HFFc6 (cell line): ENCODE measurements around the gene FOXD1. TPM values are rescaled to one million over a fixed set of nuclear protein-coding genes. Genes with fewer than 3 reads are reported as not detected.

ENCODE experiments used
- DNase-seq: peaks from one replicate; pipeline ENCODE4 v3.0.0-alpha.2; 2018
- H3K27ac Mint-ChIP-seq: 2 replicates; pipeline ENCODE4 v1.8.0; 2020; ENCODE audit warnings: mild to moderate bottlenecking, mixed read lengths
- H3K27me3 Mint-ChIP-seq: 2 replicates; pipeline ENCODE4 v1.8.0; 2021; ENCODE audit warnings: mild to moderate bottlenecking, moderate library complexity, mixed read lengths; ENCODE audit not compliant: insufficient read depth
- H3K36me3 Mint-ChIP-seq: 2 replicates; pipeline ENCODE4 v1.8.0; 2021; ENCODE audit warnings: low read depth, mixed read lengths
- H3K4me1 Mint-ChIP-seq: 2 replicates; pipeline ENCODE4 v1.8.0; 2020; ENCODE audit warnings: low read depth, mixed read lengths
- H3K4me3 Mint-ChIP-seq: 2 replicates; pipeline ENCODE4 v1.8.0; 2020; ENCODE audit warnings: mild to moderate bottlenecking, moderate library complexity, mixed read lengths
- H3K9me3 Mint-ChIP-seq: 2 replicates; pipeline ENCODE4 v1.8.0; 2020; ENCODE audit warnings: mild to moderate bottlenecking, mixed read lengths
- CTCF ChIP-seq: fragments of 200-600 bp; sonication (generic); IDR thresholded peaks from 2 replicates; pipeline ENCODE4 v1.5.0; 2021; ENCODE audit warnings: antibody characterized with exemption, mild to moderate bottlenecking
- total RNA-seq, 6 experiments: library from RNA; stranded (reverse); fragmentation: NEBNext Ultra II Directional; extraction: Animal tissue kit (Norgen Biotek cat#: 25700); gene quantifications; 2 replicates in 1 of 6; 3 replicates in 5 of 6; pipeline ENCODE4 v1.2.3, GENCODE V29; 2021

FOXD1 gene
- total RNA-seq, 6 experiments from 2014 or later, result 40.0 to 50.0 (median 45.4) TPM

GRCh38 chr5:73422164-73422563 lies 26.4 kb downstream of the FOXD1 start:
- Mint-ChIP-seq H3K27ac (no peak overlapping the region), H3K36me3 (peaks cover 4% of the 10 kb centered on the region), H3K27me3 (no peaks in the 10 kb centered on the region; the same call in none of the 2 replicates), H3K4me3 (no peak overlapping the region), H3K4me1 (peaks cover 49% of the 10 kb centered on the region), H3K9me3 (no peaks in the 10 kb centered on the region)
- no peak for TF ChIP-seq CTCF
- DNase-seq, result no peak

- H3K27me3 Mint-ChIP-seq, result no peaks in the 10 kb centered on the region; the same call in none of the 2 replicates
- DNase-seq, result no peak
- H3K9me3 Mint-ChIP-seq, result no peaks in the 10 kb centered on the region
- peaks cover 44% of the 10 kb centered on the region for H3K4me1 Mint-ChIP-seq
- H3K36me3 Mint-ChIP-seq, result peaks cover 4% of the 10 kb centered on the region
- no peak overlapping the region for H3K27ac Mint-ChIP-seq
- no peak for TF ChIP-seq CTCF
- peak overlapping the region; percentile 8; the same call in 1 of the 2 replicates for H3K4me3 Mint-ChIP-seq
Observed at GRCh38 chr5:73420666-73421065, 27.9 kb downstream of the FOXD1 start.

GRCh38 chr5:73419465-73420390 lies 28.8 kb downstream of the FOXD1 start:
- Mint-ChIP-seq H3K4me1 (peaks cover 40% of the 10 kb centered on the region), H3K36me3 (peaks cover 6% of the 10 kb centered on the region), H3K4me3 (peak overlapping the region; percentile 73), H3K27ac (0 out of 2 replicates have a peak overlapping the region, but pooled peaks have one; percentile 13), H3K27me3 (no peaks in the 10 kb centered on the region; the same call in none of the 2 replicates), H3K9me3 (no peaks in the 10 kb centered on the region)
- no peak for TF ChIP-seq CTCF
- no peak for DNase-seq

GRCh38 chr5:73419117-73419464 lies 29.5 kb downstream of the FOXD1 start:
- no peak for DNase-seq
- H3K9me3 Mint-ChIP-seq, result no peaks in the 10 kb centered on the region
- H3K4me3 Mint-ChIP-seq, result peak overlapping the region; percentile 69
- peaks cover 13% of the 10 kb centered on the region for H3K36me3 Mint-ChIP-seq
- H3K4me1 Mint-ChIP-seq, result peaks cover 35% of the 10 kb centered on the region
- H3K27me3 Mint-ChIP-seq, result no peaks in the 10 kb centered on the region; the same call in none of the 2 replicates
- H3K27ac Mint-ChIP-seq, result 0 out of 2 replicates have a peak overlapping the region, but pooled peaks have one; percentile 13
- no peak for TF ChIP-seq CTCF

GRCh38 chr5:73418244-73418691 lies 30.3 kb downstream of the FOXD1 start:
- TF ChIP-seq CTCF, result no peak
- Mint-ChIP-seq H3K27ac (no peak overlapping the region), H3K36me3 (peaks cover 13% of the 10 kb centered on the region), H3K4me1 (peaks cover 42% of the 10 kb centered on the region), H3K4me3 (no peak overlapping the region; the same call in 1 of the 2 replicates), H3K9me3 (no peaks in the 10 kb centered on the region), H3K27me3 (no peaks in the 10 kb centered on the region; the same call in none of the 2 replicates)
- DNase-seq, result no peak
